HEK293 (cell line): ENCODE data around the gene SYT15B.
"Not testable (repeated sequence)": the region's sequence is repeated elsewhere in the genome, so short reads cannot be mapped to it uniquely, and the experiment has no call there.

ENCODE experiments used
- KLF16 ChIP-seq: fragments of 450-650 bp; formaldehyde crosslinking; IDR thresholded peaks from 2 replicates; pipeline ENCODE4 v1.5.1; 2017; ENCODE audit warnings: missing biosample characterization, missing genetic modification characterization
- PBX3 ChIP-seq: sonication (generic); formaldehyde crosslinking; IDR thresholded peaks from 2 replicates; pipeline ENCODE4 v1.8.1; 2022; ENCODE audit warnings: mild to moderate bottlenecking, moderate library complexity, missing genetic modification reagents
- PRDM1 ChIP-seq: fragments of 450-650 bp; formaldehyde crosslinking; IDR thresholded peaks from 2 replicates; pipeline ENCODE4; 2016; ENCODE audit warnings: missing biosample characterization, missing genetic modification characterization
- ZNF23 ChIP-seq: fragments of 450-650 bp; formaldehyde crosslinking; IDR thresholded peaks from 2 replicates; pipeline ENCODE4 v1.5.1; 2016; ENCODE audit warnings: missing biosample characterization, missing genetic modification characterization, borderline replicate concordance
- ZNF510 ChIP-seq: fragments of 450-650 bp; formaldehyde crosslinking; IDR thresholded peaks from 2 replicates; pipeline ENCODE4 v1.5.1; 2018; ENCODE audit warnings: mild to moderate bottlenecking, missing genetic modification characterization, missing biosample characterization; ENCODE audit not compliant: insufficient replicate concordance
- TF ChIP-seq, protein P1 (sequence below): fragments of 450-650 bp; formaldehyde crosslinking; IDR thresholded peaks from 2 replicates; pipeline ENCODE4 v1.5.1; 2016; ENCODE audit warnings: missing biosample characterization, missing genetic modification characterization
- TF ChIP-seq, protein P2 (sequence below): fragments of 450-650 bp; formaldehyde crosslinking; IDR thresholded peaks from 2 replicates; pipeline ENCODE4 v1.5.1; 2016; ENCODE audit warnings: missing biosample characterization, missing genetic modification characterization

DNA sequence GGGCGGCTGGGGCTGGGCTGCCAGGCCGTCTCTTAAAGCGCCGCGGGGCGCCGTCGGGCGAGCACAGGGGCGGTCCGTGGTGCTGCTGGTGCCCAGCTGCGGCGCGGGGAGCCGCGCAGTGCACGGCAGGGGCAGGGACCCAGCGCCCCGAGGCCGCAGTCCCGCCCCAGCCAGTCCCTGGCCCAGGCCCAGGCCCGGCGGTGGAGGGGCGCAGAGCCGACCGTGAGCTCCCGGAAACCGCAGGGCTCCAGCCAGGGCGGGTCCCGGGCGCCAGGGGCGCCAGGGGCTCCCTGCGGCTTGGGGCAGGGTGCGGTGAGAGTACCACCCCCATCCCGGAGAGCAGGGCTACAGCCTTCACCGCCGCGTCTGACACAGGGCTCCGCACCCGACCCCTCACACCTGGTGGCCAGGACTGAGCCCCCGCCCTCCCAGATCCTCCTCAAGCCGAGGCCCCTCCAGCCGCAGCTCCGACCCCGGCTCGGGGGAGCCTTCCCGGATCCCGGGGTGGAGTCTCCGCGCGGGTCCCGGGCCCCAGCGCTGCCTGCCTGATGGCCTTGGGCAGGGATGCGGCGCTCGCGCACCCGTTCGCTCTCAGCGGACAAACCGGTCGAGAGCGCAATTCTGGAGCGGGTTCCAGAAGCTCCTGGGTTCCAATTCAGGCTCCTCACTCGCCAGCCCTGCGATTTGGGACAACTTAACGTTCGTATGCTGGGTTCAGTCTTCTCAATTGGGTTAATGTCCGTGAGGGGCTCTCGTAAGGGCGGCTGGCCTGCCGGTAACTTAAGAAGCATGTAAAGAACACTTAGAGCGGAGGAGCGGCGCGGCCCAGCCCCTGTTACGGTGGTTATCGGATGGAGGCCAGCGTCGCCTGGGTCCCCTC is 478 bp downstream of the SYT15B start:
- TF ChIP-seq, protein P1, sequence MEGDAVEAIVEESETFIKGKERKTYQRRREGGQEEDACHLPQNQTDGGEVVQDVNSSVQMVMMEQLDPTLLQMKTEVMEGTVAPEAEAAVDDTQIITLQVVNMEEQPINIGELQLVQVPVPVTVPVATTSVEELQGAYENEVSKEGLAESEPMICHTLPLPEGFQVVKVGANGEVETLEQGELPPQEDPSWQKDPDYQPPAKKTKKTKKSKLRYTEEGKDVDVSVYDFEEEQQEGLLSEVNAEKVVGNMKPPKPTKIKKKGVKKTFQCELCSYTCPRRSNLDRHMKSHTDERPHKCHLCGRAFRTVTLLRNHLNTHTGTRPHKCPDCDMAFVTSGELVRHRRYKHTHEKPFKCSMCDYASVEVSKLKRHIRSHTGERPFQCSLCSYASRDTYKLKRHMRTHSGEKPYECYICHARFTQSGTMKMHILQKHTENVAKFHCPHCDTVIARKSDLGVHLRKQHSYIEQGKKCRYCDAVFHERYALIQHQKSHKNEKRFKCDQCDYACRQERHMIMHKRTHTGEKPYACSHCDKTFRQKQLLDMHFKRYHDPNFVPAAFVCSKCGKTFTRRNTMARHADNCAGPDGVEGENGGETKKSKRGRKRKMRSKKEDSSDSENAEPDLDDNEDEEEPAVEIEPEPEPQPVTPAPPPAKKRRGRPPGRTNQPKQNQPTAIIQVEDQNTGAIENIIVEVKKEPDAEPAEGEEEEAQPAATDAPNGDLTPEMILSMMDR, result not testable (repeated sequence)
- TF ChIP-seq ZNF510 (tag by site-specific recombination); PBX3 (CRISPR knock-in tag); PRDM1 (tag by site-specific recombination); KLF16 (tag by site-specific recombination); ZNF23 (tag by site-specific recombination): not testable (repeated sequence)
- TF ChIP-seq, protein P2, sequence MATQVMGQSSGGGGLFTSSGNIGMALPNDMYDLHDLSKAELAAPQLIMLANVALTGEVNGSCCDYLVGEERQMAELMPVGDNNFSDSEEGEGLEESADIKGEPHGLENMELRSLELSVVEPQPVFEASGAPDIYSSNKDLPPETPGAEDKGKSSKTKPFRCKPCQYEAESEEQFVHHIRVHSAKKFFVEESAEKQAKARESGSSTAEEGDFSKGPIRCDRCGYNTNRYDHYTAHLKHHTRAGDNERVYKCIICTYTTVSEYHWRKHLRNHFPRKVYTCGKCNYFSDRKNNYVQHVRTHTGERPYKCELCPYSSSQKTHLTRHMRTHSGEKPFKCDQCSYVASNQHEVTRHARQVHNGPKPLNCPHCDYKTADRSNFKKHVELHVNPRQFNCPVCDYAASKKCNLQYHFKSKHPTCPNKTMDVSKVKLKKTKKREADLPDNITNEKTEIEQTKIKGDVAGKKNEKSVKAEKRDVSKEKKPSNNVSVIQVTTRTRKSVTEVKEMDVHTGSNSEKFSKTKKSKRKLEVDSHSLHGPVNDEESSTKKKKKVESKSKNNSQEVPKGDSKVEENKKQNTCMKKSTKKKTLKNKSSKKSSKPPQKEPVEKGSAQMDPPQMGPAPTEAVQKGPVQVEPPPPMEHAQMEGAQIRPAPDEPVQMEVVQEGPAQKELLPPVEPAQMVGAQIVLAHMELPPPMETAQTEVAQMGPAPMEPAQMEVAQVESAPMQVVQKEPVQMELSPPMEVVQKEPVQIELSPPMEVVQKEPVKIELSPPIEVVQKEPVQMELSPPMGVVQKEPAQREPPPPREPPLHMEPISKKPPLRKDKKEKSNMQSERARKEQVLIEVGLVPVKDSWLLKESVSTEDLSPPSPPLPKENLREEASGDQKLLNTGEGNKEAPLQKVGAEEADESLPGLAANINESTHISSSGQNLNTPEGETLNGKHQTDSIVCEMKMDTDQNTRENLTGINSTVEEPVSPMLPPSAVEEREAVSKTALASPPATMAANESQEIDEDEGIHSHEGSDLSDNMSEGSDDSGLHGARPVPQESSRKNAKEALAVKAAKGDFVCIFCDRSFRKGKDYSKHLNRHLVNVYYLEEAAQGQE, result not testable (repeated sequence)
